ENCODE data around the gene CNEP1R1.

The CNEP1R1 gene

DNA sequence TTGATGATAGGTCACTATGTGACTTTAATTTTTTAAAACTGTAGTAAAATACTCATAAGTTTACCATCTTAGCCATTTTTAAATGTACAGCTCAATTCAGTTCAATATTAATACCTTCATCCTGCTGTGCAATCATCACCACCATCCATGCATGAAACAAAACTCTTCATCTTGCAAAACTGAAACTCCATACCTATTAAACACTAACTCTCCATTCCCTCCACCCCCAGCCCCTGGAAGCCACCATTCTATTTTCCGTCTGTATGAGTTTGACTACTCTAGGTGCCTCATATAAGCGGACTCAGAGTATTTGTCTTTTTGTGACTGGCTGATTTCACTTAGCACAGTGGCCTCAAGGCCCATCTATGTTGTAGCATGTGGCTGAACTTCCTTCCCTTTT is 9.4 kb upstream of the CNEP1R1 start:
- TF ChIP-seq, protein P1, sequence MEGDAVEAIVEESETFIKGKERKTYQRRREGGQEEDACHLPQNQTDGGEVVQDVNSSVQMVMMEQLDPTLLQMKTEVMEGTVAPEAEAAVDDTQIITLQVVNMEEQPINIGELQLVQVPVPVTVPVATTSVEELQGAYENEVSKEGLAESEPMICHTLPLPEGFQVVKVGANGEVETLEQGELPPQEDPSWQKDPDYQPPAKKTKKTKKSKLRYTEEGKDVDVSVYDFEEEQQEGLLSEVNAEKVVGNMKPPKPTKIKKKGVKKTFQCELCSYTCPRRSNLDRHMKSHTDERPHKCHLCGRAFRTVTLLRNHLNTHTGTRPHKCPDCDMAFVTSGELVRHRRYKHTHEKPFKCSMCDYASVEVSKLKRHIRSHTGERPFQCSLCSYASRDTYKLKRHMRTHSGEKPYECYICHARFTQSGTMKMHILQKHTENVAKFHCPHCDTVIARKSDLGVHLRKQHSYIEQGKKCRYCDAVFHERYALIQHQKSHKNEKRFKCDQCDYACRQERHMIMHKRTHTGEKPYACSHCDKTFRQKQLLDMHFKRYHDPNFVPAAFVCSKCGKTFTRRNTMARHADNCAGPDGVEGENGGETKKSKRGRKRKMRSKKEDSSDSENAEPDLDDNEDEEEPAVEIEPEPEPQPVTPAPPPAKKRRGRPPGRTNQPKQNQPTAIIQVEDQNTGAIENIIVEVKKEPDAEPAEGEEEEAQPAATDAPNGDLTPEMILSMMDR (conservative IDR thresholded peaks at IDR 0.05; ENCODE audit: low read depth, low read length): no peak
- no peak for DNase-seq (ENCODE audit: low read depth)
- no peak overlapping the region for H3K4me3 ChIP-seq (ENCODE audit: low read length)

DNA sequence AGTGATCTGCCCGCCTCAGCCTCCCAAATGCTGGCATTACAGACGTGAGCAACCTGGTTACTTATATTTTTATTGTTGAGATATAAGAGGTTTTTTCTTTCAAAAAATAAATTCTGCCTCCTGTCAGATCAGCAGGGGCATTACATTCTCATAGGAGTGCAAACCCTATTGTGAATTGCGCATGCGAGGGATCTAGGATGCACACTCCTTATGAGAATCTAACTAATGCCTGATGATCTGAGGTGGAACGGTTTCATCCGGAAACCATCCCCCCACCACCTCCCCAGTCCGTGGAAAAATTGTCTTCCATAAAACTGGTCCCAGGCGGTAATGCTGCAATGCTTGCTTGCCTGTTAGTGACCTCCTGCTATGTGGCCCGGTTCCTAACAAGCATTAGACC is 7.5 kb upstream of the CNEP1R1 start:
- DNase-seq (ENCODE audit: low read depth): no peak
- H3K4me3 ChIP-seq (ENCODE audit: low read length): no peak overlapping the region
- TF ChIP-seq, protein P1 (conservative IDR thresholded peaks at IDR 0.05; ENCODE audit: low read depth, low read length): no peak

DNA sequence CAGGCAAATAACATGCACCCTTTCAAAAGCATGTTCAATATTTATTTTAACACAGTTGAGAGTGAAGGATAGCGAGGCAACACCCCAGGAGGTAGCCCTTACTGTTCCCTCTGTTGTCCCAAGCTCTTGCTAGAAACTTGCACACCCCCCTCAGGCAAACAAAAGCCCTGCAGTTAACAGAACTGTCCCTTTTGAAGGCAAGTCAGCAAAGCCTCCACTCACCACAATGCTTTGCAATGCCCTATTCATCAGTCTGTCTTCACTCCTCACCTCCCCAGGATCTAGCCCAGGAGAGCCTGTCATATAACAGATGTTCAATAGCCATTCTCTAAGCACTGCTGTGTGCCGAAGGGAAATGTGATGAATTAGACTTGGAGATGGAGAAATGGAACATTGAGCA is 3.5 kb upstream of the CNEP1R1 start:
- no peak for DNase-seq (ENCODE audit: low read depth)
- TF ChIP-seq, protein P1 (conservative IDR thresholded peaks at IDR 0.05; ENCODE audit: low read depth, low read length): no peak
- no peak overlapping the region for H3K4me3 ChIP-seq (ENCODE audit: low read length)

DNA sequence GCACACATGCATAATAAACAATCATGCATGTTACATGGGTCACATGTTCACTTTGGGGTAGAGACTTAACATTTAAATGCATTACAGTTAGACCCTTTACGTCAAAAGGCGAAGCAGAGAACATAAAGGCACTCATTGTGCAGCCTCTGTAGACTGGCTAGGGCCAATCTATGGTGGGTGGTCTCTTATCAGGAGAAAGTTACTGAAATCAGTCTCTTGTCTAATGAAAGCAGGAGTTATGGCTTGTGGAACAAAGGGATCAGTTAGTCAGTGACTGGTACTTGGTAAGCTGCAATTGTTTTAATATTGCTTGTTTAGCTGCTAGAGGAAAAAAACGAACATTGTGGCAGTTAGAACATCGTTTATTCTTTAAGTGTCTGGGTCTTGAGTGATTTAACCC is 1.4 kb upstream of the CNEP1R1 start:
- H3K4me3 ChIP-seq (ENCODE audit: low read length): no peak overlapping the region
- TF ChIP-seq, protein P1 (conservative IDR thresholded peaks at IDR 0.05; ENCODE audit: low read depth, low read length): no peak
- no peak for DNase-seq (ENCODE audit: low read depth)

DNA sequence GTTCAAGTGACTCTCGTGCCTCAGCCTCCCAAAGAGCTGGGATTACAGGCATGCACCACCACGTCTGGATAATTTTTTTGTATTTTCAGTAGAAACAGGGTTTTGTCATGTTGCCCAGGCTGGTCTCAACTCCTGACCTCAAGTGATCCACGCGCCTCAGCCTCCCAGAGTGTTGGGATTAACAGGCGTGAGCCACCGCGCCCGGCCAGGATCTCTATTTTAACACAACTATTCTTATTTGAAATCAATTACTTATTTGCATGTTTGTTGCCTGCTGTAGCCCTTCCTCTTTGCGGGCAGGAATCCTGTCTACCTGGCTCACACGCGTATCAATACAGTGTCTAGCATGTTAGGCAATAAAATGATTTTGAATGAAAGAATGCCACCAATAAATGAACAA is 818 bp upstream of the CNEP1R1 start:
- H3K4me3 ChIP-seq (ENCODE audit: low read length): no peak overlapping the region
- no peak for DNase-seq (ENCODE audit: low read depth)
- TF ChIP-seq, protein P1 (conservative IDR thresholded peaks at IDR 0.05; ENCODE audit: low read depth, low read length): no peak

DNA sequence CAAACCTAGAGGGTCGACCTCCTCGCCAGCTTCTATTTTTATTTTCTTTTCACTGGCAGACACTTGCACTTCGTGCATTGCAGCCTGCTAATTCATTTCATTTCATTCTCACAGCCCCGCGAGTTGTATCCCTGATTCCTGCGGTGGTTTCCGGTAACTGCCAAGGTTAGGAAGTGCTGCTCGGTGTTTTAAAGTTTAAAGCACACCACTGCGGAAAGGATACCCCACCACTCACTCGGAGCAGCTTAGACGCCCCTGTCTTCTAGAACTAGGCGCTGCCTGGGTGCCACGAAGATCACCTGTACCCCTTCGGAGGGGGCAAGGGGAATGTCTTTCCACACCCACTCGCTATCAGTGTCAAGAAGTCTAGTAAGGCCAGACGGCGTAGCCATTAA is 509 bp downstream of the CNEP1R1 start:
- TF ChIP-seq, protein P1 (conservative IDR thresholded peaks at IDR 0.05; ENCODE audit: low read depth, low read length): no peak
- peak overlapping the region; percentile 95 for H3K4me3 ChIP-seq (ENCODE audit: low read length)
- no peak for DNase-seq (ENCODE audit: low read depth)

DNA sequence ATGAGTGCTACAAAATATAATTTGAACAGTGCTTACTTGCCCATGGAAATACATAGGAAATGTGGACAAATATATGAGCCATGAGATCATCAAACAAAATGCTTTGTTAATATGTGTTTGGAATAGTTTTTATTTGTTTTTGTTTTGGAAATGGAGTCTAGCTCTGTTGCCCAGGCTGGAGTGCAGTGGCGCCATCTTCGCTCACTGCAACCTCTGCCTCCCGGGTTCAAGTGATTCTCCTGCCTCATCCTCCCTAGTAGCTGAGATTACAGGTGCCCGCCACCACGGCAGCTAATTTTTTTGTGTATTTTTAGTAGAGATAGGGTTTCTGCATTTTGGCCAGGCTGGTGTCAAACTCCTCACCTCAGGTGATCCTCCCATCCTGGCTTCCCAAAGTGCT is 2.8 kb downstream of the CNEP1R1 start:
- TF ChIP-seq, protein P1 (conservative IDR thresholded peaks at IDR 0.05; ENCODE audit: low read depth, low read length): no peak
- no peak for DNase-seq (ENCODE audit: low read depth)
- no peak overlapping the region for H3K4me3 ChIP-seq (ENCODE audit: low read length)

Data from retinal pigment epithelial cell (primary cell).